Peyer's patch (tissue), 4 donors: Measurements from ENCODE around the gene CHST12. TPM values are rescaled to one million over a fixed set of nuclear protein-coding genes. Genes with fewer than 3 reads are reported as not detected.
"Not testable (repeated sequence)": the region's sequence is repeated elsewhere in the genome, so short reads cannot be mapped to it uniquely, and the experiment has no call there.

ENCODE experiments used
- DNase-seq, 3 donors: peaks; one replicate each; pipeline ENCODE4 v3.0.0-alpha.2; 2017 to 2019
- H3K27ac ChIP-seq, 4 donors: fragments of 200-600 bp; sonication (generic); one replicate each; pipeline ENCODE4 v1.5.1; 2016 to 2019
- H3K27me3 ChIP-seq, 2 donors: fragments of 200-600 bp; sonication (generic); one replicate each; pipeline ENCODE4 v1.5.1; 2019
- H3K36me3 ChIP-seq, 3 donors: fragments of 200-600 bp; sonication (generic); one replicate each; pipeline ENCODE4 v1.5.1; 2016 to 2019
- H3K4me1 ChIP-seq, 4 donors: fragments of 200-600 bp; sonication (generic); one replicate each; pipeline ENCODE4 v1.5.1; 2016 to 2019
- H3K4me3 ChIP-seq, 4 donors: fragments of 200-600 bp; sonication (generic); 1 replicate in 3 of 4; 2 replicates in 1 of 4; pipeline ENCODE4 v1.5.1; 2016 to 2019; ENCODE audit warnings: mild to moderate bottlenecking in 1 of 4
- H3K9me3 ChIP-seq, 4 donors: fragments of 200-600 bp; sonication (generic); one replicate each; pipeline ENCODE4 v1.5.1; 2016 to 2019; ENCODE audit warnings: mild to moderate bottlenecking in 1 of 4
- POLR2A ChIP-seq, 2 donors: fragments of 450-650 bp; IDR thresholded peaks; one replicate each; pipeline ENCODE4 v1.5.1; 2017; ENCODE audit warnings: antibody characterized with exemption in 2 of 2, mild to moderate bottlenecking in 2 of 2, moderate library complexity in 2 of 2
- total RNA-seq, 4 donors: library from RNA; depleted of rRNA; stranded (reverse); fragments of >200 nt; gene quantifications; one replicate each; pipeline ENCODE4 v1.1.0, GENCODE V29; 2016
- TF ChIP-seq, protein P1 (sequence below), 6 experiments: fragments of 450-650 bp in 4 of 6; fragments of 200-600 bp in 2 of 6; sonication (generic) in 1 of 6; IDR thresholded peaks; one replicate each; pipeline ENCODE4 v1.5.1; 2017 to 2019; ENCODE audit warnings: antibody characterized with exemption in 6 of 6, mild to moderate bottlenecking in 3 of 6, moderate library complexity in 1 of 6

The CHST12 gene
- total RNA-seq, 4 donors from 2014 or later: 6.0 to 17.3 (median 13.1) TPM

DNA sequence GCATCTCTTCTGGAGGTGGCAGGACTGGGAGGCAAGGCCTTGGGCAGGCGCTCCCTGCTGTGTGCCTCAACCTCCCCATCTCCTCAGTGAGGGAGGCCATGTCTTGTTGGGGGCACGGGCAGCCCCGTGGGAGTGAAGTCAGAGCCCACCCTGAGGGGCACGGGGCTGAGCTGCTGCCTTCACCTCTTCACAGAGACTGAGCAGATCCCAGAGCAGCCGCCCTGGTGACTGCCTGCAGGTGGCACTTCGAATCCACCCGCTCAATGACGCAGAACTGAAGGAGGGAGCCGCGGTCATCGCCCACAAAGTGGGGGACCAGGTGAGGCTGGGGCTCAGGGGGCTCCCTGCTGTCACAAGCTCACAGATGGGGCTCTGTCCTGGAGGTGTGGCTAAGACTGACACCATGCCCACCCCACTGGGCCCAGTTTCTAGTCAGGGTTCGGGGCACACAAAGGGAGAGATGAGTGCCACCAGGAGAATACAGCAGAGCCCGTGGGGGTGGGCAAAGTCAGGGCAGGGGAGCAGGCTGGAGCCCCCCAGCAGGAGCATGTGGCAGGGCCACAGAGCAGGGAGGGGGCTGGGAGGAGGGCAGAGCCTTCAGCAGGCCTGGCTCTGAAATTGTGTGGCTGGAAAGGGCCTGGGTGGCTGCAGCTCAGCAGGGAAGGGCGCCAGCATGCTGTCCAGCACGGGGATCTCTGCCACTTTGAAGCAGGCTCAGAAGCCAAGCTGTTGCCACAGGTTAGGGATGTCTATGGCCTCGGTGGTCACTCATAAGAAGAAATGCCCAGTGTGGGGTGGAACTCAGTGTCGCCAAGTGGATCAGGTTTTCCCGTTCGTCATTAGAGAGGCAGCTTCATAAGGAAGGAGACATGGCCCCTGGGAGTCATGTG lies 18.8 kb upstream of the CHST12 start:
- Histone ChIP-seq H3K4me3 (no peak overlapping the region), H3K4me1 (no peaks in the 10 kb centered on the region), H3K9me3 (no peaks in the 10 kb centered on the region), H3K27me3 (no peaks in the 10 kb centered on the region), H3K27ac (no peak overlapping the region), H3K36me3 (peaks cover 0 to 30% (median 0%) of the 10 kb centered on the region in 3 donors)
- DNase-seq: no peak
- TF ChIP-seq POLR2A (IDR thresholded peaks at IDR 0.05): no peak
- TF ChIP-seq, protein P1, sequence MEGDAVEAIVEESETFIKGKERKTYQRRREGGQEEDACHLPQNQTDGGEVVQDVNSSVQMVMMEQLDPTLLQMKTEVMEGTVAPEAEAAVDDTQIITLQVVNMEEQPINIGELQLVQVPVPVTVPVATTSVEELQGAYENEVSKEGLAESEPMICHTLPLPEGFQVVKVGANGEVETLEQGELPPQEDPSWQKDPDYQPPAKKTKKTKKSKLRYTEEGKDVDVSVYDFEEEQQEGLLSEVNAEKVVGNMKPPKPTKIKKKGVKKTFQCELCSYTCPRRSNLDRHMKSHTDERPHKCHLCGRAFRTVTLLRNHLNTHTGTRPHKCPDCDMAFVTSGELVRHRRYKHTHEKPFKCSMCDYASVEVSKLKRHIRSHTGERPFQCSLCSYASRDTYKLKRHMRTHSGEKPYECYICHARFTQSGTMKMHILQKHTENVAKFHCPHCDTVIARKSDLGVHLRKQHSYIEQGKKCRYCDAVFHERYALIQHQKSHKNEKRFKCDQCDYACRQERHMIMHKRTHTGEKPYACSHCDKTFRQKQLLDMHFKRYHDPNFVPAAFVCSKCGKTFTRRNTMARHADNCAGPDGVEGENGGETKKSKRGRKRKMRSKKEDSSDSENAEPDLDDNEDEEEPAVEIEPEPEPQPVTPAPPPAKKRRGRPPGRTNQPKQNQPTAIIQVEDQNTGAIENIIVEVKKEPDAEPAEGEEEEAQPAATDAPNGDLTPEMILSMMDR (IDR thresholded peaks at IDR 0.05): no peak

DNA sequence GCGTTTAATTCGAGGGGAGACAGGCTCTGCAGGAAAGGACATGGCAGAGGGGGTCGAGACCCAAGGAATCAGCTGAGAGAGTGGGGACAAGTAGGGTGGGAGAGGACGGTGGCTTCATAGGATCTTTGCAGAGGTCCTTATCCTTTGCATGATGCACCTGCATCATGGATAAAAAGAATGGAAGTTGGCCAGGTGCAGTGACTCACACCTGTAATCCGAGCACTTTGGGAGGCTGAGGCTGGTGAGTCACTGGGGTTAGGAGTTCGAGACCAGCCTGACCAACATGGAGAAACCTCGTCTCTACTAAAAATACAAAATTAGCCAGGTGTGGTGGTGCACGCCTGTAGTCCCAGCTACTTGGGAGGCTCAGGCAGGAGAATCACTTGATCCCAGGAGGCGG lies 17.3 kb upstream of the CHST12 start:
- not testable (repeated sequence) for H3K4me3 ChIP-seq, H3K27me3 ChIP-seq, H3K4me1 ChIP-seq, H3K27ac ChIP-seq, DNase-seq, H3K9me3 ChIP-seq
- H3K36me3 ChIP-seq: peaks cover 0 to 15% (median 0%) of the 10 kb centered on the region in 3 donors

DNA sequence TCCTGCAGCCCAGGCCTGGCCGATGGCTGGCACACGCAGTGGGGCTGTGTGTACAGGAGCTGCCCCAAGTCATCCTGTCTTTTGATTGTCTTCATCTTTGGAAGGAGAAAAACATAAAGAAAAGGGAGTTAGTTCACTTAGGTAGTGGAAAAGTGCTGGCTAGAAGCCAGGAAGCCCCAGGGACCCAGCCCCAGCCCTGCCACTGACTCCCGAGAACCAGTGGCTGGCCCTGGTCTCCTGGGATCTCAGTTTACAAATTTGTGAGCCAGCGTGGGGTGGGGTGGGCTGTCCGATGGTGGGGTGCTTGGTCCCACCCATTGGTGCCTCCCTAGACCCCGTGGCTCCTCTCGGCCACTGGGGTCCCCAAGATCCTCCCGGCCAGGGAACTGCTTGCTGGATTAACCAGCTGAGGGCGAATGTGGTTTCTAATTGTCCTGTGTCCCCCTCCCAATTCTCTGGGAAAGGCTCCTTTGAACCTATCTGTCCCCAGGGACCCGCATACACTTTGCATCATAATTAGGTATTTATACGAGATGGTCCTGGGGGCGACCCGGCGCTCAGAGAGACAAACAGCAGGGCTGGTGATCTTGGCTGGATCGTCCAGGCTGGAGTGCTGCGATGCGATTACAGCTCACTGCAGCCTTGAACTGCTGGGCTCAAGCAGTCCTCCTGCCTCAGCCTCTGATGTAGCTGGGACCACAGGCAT lies 16.3 kb upstream of the CHST12 start:
- Histone ChIP-seq H3K27me3 (no peaks in the 10 kb centered on the region), H3K4me1 (no peaks in the 10 kb centered on the region), H3K36me3 (peaks cover 0 to 5% (median 0%) of the 10 kb centered on the region in 3 donors), H3K27ac (no peak overlapping the region), H3K9me3 (no peaks in the 10 kb centered on the region), H3K4me3 (no peak overlapping the region)
- DNase-seq: no peak
- TF ChIP-seq, protein P1 (IDR thresholded peaks at IDR 0.05): no peak
- no peak for TF ChIP-seq POLR2A (IDR thresholded peaks at IDR 0.05)

DNA sequence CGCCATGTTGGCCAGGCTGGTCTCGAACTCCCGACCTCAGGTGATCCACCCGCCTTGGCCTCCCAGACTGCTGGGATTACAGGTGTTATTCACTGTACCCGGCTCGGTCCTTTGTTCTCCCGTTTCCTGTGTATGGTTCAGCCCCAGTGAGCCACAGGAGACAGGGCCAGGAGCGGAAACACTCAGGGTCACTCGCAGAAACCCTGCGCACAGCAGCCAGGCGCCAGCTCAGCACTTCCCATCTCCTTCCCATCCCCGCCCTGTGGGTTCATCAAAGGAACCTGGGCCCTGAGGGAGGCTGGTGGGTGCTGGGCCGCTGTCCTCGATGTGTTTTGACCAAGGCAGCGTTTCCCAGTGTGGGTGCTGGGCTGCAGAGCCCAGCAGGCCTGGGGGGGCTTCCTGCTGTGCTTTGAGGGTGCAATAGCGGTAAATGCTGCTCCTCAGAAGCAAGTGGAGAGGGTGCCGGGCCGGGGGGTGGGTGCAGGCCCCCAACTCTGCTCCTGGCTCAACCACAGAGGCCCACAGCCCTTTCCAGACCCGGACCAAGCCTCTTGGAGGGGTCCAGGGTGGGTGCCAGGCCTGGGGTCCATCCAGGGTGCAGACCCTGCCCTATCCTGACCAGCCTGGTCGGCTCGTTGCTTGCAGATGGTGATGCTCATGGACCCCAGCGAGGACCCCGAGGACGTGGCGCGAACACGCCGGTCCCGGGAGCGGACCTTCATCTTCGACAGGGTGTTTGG lies 15.3 kb upstream of the CHST12 start:
- Histone ChIP-seq H3K27me3 (no peaks in the 10 kb centered on the region), H3K36me3 (peaks cover 0 to 3% (median 0%) of the 10 kb centered on the region in 3 donors), H3K4me1 (no peaks in the 10 kb centered on the region), H3K9me3 (no peaks in the 10 kb centered on the region), H3K4me3 (no peak overlapping the region), H3K27ac (no peak overlapping the region)
- DNase-seq: no peak
- TF ChIP-seq, protein P1 (IDR thresholded peaks at IDR 0.05): no peak
- no peak for TF ChIP-seq POLR2A (IDR thresholded peaks at IDR 0.05)

DNA sequence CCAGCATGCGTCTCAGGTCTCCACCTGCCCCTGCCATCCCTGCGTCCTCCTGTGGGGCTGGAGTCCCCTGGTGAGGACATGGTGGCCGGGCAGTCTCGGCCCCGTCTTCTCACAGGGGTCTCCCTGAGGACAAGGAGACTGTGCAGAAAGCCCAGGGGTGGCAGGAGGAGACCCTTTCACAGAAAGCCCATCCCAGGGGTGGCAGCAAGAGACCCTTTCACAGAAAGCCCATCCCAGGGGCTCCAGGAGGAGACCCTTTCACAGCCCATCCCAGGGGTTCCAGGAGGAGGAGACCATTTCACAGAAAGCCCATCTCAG lies 14.8 kb upstream of the CHST12 start:
- H3K27me3 ChIP-seq: no peaks in the 10 kb centered on the region
- no peaks in the 10 kb centered on the region for H3K4me1 ChIP-seq
- H3K27ac ChIP-seq: no peak overlapping the region
- no peaks in the 10 kb centered on the region for H3K9me3 ChIP-seq
- no peak for DNase-seq
- no peak overlapping the region for H3K4me3 ChIP-seq
- TF ChIP-seq, protein P1 (IDR thresholded peaks at IDR 0.05): no peak
- TF ChIP-seq POLR2A (IDR thresholded peaks at IDR 0.05): no peak
- no peaks in the 10 kb centered on the region for H3K36me3 ChIP-seq

DNA sequence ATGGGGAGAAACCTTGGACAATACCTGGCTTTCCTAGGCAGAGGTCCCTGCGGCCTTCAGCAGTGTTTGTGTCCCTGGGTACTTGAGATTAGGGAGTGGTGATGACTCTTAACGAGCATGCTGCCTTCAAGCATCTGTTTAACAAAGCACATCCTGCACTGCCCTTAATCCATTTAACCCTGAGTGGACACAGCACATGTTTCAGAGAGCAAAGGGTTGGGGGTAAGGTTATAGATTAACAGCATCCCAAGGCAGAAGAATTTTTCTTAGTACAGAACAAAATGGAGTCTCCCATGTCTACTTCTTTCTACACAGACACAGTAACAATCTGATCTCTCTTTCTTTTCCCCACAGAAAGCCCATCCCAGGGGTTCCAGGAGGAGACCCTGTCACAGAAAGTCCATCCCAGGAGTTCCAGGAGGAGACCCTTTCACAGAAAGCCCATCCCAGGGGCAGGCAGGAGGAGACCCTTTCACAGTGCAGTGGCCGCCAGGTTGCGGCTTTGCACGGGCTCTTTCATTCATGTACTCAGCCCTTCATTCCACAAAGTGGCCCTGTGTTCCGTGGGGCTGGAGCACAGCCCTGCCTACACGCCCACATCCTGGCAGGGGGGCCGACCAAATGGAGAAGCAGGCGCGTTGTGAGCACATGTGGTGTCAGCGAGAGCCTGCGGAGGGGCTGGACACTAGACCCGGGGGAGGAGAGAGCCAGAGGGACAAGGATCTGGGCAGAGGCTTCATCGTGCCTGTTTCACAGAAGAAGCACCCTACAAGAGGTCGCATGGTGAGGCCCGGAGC lies 13.2 kb upstream of the CHST12 start:
- H3K27ac ChIP-seq, H3K36me3 ChIP-seq, DNase-seq, H3K4me3 ChIP-seq, H3K27me3 ChIP-seq, H3K9me3 ChIP-seq, H3K4me1 ChIP-seq: not testable (repeated sequence)
